Measurements from ENCODE around the gene CLDN11.

Gene CLDN11

DNA sequence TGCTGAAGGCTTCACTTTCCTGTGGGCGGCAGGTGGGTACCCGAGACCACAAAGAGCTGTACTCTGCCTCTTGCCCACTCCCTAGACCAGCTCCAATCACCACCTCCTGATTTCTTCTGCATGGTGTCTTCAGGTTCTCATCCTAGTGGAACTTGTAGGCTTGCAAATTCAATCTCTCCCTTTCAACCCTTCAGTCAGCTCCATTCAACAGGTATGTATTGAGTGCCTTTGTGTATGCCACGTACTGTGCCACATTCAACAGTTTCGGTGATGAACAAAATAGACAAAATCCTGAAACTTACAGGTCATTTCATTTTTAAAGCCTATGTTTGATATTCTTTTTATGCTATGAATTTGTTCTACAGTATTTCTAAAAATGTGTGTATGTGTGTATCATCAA, 5.4 kb upstream of the CLDN11 start:
- WGBS, 2 experiments (ENCODE audit: insufficient coverage in 2 of 2), result 84 to 92% methylated on average over 2 of the region's 4 CpGs
- Histone ChIP-seq H3K36me3 (ENCODE audit: control insufficient read depth, insufficient read depth, low read length) (no peaks in the 10 kb centered on the region), H3K27ac (ENCODE audit: low read depth, low read length, severe bottlenecking) (no peak overlapping the region), H3K4me3 (ENCODE audit: extremely low read depth, insufficient read depth, low read length, poor library complexity, severe bottlenecking) (no peak overlapping the region), H3K9me3 (ENCODE audit: control insufficient read depth, low read length) (no peaks in the 10 kb centered on the region), H3K4me1 (ENCODE audit: control insufficient read depth, insufficient read depth, low read length, poor library complexity, severe bottlenecking) (no peaks in the 10 kb centered on the region)

DNA sequence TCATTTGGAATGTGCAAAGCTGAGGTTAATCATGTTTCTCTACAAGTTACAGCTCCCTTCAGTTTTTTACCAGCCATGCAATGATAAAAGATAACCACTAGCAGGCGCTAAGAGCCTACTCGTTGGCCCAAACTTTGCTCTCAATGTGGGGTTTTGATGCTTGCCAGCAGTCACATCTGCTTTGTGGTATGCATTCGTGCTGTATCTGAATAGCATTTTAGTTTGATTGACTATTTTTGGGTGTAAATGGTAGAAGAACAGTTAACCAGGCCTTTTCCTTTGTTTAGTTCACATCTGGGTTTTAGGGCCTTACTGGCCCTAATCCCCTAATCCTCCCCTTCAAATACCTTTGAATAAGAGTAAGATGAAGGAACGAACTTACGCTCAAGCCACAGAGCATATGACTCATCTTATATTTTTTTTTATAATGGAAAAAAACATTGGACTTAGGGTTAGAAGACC, 4.4 kb upstream of the CLDN11 start:
- no peaks in the 10 kb centered on the region for H3K9me3 ChIP-seq (ENCODE audit: control insufficient read depth, low read length)
- no peaks in the 10 kb centered on the region for H3K4me1 ChIP-seq (ENCODE audit: control insufficient read depth, insufficient read depth, low read length, poor library complexity, severe bottlenecking)
- H3K36me3 ChIP-seq (ENCODE audit: control insufficient read depth, insufficient read depth, low read length), result no peaks in the 10 kb centered on the region
- H3K4me3 ChIP-seq (ENCODE audit: extremely low read depth, insufficient read depth, low read length, poor library complexity, severe bottlenecking), result no peak overlapping the region
- 13 to 17% methylated on average over 3 of the region's 5 CpGs for WGBS, 2 experiments (ENCODE audit: insufficient coverage in 2 of 2)
- no peak overlapping the region for H3K27ac ChIP-seq (ENCODE audit: low read depth, low read length, severe bottlenecking)

DNA sequence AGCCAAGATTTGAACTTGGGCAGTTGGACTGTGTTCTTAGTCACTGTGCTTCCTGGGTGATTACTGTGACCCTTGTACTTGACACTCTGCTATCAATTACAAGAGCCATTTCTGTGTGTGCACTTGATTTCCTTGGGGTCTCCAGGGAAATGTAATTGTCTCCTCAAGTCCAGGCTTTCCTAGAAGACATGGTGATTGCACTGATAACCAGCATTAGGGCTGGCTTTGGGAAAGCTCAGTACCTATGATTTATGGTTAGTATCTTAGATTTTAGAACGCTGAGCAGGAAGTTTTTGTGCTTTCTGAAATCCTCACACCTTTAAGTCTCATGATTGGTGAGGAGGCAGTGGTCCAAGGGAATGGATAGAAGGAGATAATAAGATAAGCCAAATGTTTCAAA, 1.6 kb upstream of the CLDN11 start:
- Histone ChIP-seq H3K36me3 (ENCODE audit: control insufficient read depth, insufficient read depth, low read length) (no peaks in the 10 kb centered on the region), H3K4me3 (ENCODE audit: extremely low read depth, insufficient read depth, low read length, poor library complexity, severe bottlenecking) (no peak overlapping the region), H3K4me1 (ENCODE audit: control insufficient read depth, insufficient read depth, low read length, poor library complexity, severe bottlenecking) (peaks cover 10% of the 10 kb centered on the region), H3K9me3 (ENCODE audit: control insufficient read depth, low read length) (no peaks in the 10 kb centered on the region), H3K27ac (ENCODE audit: low read depth, low read length, severe bottlenecking) (no peak overlapping the region)
- WGBS, 2 experiments (ENCODE audit: insufficient coverage in 2 of 2), result no CpG with 5 or more reads among the region's 1 CpG

GRCh38 chr3:170419557-170420087, 954 bp downstream of the CLDN11 start:
- H3K9me3 ChIP-seq (ENCODE audit: control insufficient read depth, low read length), result no peaks in the 10 kb centered on the region
- 15 to 17% methylated on average over 54 to 56 of the region's 58 CpGs for WGBS, 2 experiments (ENCODE audit: insufficient coverage in 2 of 2)
- H3K4me1 ChIP-seq (ENCODE audit: control insufficient read depth, insufficient read depth, low read length, poor library complexity, severe bottlenecking), result peaks cover 10% of the 10 kb centered on the region
- no peak overlapping the region for H3K27ac ChIP-seq (ENCODE audit: low read depth, low read length, severe bottlenecking)
- peak overlapping the region; percentile 29 for H3K4me3 ChIP-seq (ENCODE audit: extremely low read depth, insufficient read depth, low read length, poor library complexity, severe bottlenecking)
- no peaks in the 10 kb centered on the region for H3K36me3 ChIP-seq (ENCODE audit: control insufficient read depth, insufficient read depth, low read length)

DNA sequence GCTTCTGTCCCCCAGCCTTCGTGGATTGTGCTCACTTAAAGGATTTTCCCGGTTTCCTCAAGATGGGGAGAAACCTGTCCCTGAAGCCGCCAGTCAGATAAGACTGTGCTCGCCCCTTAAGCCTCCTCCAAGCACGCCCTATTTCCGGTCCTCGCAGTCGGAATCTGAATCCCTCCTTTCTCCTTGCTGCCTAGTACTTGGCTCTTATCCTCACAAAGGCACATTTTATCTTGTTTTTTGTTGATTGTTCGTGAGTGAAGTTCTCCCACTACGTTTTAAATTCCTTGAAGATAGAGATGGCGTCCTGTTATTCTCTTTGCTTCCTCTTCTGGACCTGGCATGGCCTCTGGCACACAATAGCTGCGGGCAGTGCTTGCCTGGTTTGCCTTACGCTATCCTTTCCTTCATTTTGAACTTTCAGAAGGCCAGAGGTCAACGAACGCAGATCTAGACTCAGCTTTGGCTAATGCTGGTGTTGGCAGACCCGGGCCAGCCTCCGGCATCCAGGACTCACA, 1.7 kb downstream of the CLDN11 start:
- Histone ChIP-seq H3K4me1 (ENCODE audit: control insufficient read depth, insufficient read depth, low read length, poor library complexity, severe bottlenecking) (peaks cover 10% of the 10 kb centered on the region), H3K9me3 (ENCODE audit: control insufficient read depth, low read length) (no peaks in the 10 kb centered on the region), H3K27ac (ENCODE audit: low read depth, low read length, severe bottlenecking) (no peak overlapping the region), H3K36me3 (ENCODE audit: control insufficient read depth, insufficient read depth, low read length) (no peaks in the 10 kb centered on the region), H3K4me3 (ENCODE audit: extremely low read depth, insufficient read depth, low read length, poor library complexity, severe bottlenecking) (peak overlapping the region; percentile 29)
- WGBS, 2 experiments (ENCODE audit: insufficient coverage in 2 of 2), result 44 to 58% methylated on average over 12 to 14 of the region's 17 CpGs

GRCh38 chr3:170421111-170421641, 2.5 kb downstream of the CLDN11 start:
- H3K36me3 ChIP-seq (ENCODE audit: control insufficient read depth, insufficient read depth, low read length), result no peaks in the 10 kb centered on the region
- H3K4me3 ChIP-seq (ENCODE audit: extremely low read depth, insufficient read depth, low read length, poor library complexity, severe bottlenecking), result no peak overlapping the region
- no peak overlapping the region for H3K27ac ChIP-seq (ENCODE audit: low read depth, low read length, severe bottlenecking)
- WGBS, 2 experiments (ENCODE audit: insufficient coverage in 2 of 2), result 78 to 80% methylated on average over 8 to 10 of the region's 12 CpGs
- no peaks in the 10 kb centered on the region for H3K9me3 ChIP-seq (ENCODE audit: control insufficient read depth, low read length)
- H3K4me1 ChIP-seq (ENCODE audit: control insufficient read depth, insufficient read depth, low read length, poor library complexity, severe bottlenecking), result peaks cover 12% of the 10 kb centered on the region

- Histone ChIP-seq H3K36me3 (ENCODE audit: control insufficient read depth, insufficient read depth, low read length) (no peaks in the 10 kb centered on the region), H3K4me1 (ENCODE audit: control insufficient read depth, insufficient read depth, low read length, poor library complexity, severe bottlenecking) (peaks cover 14% of the 10 kb centered on the region), H3K9me3 (ENCODE audit: control insufficient read depth, low read length) (no peaks in the 10 kb centered on the region), H3K27ac (ENCODE audit: low read depth, low read length, severe bottlenecking) (no peak overlapping the region), H3K4me3 (ENCODE audit: extremely low read depth, insufficient read depth, low read length, poor library complexity, severe bottlenecking) (no peak overlapping the region)
- WGBS, 2 experiments (ENCODE audit: insufficient coverage in 2 of 2), result 100% methylated on average over 1 to 2 of the region's 2 CpGs
Measured at GRCh38 chr3:170421758-170422157, 3.1 kb downstream of the CLDN11 start.

DNA sequence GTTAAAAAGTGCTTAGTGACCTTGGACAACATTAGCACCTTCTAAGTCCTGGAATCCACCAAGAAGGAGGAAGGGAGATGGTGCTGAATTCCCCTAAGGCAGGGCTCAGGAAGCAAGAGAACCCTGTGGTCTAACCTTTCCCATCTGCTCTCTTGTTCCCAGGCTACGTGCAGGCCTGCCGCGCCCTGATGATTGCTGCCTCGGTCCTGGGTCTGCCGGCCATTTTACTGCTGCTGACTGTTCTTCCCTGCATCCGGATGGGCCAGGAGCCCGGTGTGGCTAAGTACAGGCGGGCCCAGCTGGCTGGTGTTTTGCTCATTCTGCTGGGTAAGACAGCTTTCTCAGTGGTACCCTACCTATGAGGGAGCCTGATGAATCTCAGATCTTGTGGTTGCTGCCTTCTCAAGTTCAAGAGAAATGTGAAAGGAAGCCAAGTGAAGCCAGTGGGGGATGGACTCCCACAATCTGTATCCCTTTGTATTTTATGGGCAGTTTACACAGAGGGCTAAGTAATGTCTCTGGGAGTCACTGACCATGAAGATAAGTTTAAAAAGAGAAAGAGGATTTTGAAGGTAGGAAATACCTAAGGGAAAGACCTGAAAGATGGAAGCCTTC, 4.4 kb downstream of the CLDN11 start:
- WGBS, 2 experiments (ENCODE audit: insufficient coverage in 2 of 2), result 91 to 96% methylated on average over 8 of the region's 8 CpGs
- Histone ChIP-seq H3K4me1 (ENCODE audit: control insufficient read depth, insufficient read depth, low read length, poor library complexity, severe bottlenecking) (peaks cover 14% of the 10 kb centered on the region), H3K36me3 (ENCODE audit: control insufficient read depth, insufficient read depth, low read length) (no peaks in the 10 kb centered on the region), H3K4me3 (ENCODE audit: extremely low read depth, insufficient read depth, low read length, poor library complexity, severe bottlenecking) (no peak overlapping the region), H3K9me3 (ENCODE audit: control insufficient read depth, low read length) (no peaks in the 10 kb centered on the region), H3K27ac (ENCODE audit: low read depth, low read length, severe bottlenecking) (no peak overlapping the region)

GRCh38 chr3:170424879-170425278, 6.2 kb downstream of the CLDN11 start:
- Histone ChIP-seq H3K4me1 (ENCODE audit: control insufficient read depth, insufficient read depth, low read length, poor library complexity, severe bottlenecking) (peaks cover 9% of the 10 kb centered on the region), H3K4me3 (ENCODE audit: extremely low read depth, insufficient read depth, low read length, poor library complexity, severe bottlenecking) (no peak overlapping the region), H3K36me3 (ENCODE audit: control insufficient read depth, insufficient read depth, low read length) (no peaks in the 10 kb centered on the region), H3K9me3 (ENCODE audit: control insufficient read depth, low read length) (no peaks in the 10 kb centered on the region), H3K27ac (ENCODE audit: low read depth, low read length, severe bottlenecking) (no peak overlapping the region)
- WGBS, 2 experiments (ENCODE audit: insufficient coverage in 2 of 2), result 79 to 80% methylated on average over 6 to 7 of the region's 8 CpGs

- peaks cover 7% of the 10 kb centered on the region for H3K4me1 ChIP-seq (ENCODE audit: control insufficient read depth, insufficient read depth, low read length, poor library complexity, severe bottlenecking)
- H3K36me3 ChIP-seq (ENCODE audit: control insufficient read depth, insufficient read depth, low read length), result no peaks in the 10 kb centered on the region
- H3K27ac ChIP-seq (ENCODE audit: low read depth, low read length, severe bottlenecking), result no peak overlapping the region
- no peak overlapping the region for H3K4me3 ChIP-seq (ENCODE audit: extremely low read depth, insufficient read depth, low read length, poor library complexity, severe bottlenecking)
- 55 to 58% methylated on average over 8 to 11 of the region's 11 CpGs for WGBS, 2 experiments (ENCODE audit: insufficient coverage in 2 of 2)
- H3K9me3 ChIP-seq (ENCODE audit: control insufficient read depth, low read length), result no peaks in the 10 kb centered on the region
Measured at GRCh38 chr3:170425491-170426239, 7.0 kb downstream of the CLDN11 start.

Measured in mesodermal cell (in vitro differentiated cells).